Lung (tissue), 12 donors: ENCODE data around the gene TEKT1. TPM values are rescaled to one million over a fixed set of nuclear protein-coding genes. Genes with fewer than 3 reads are reported as not detected.

Experiments
- ATAC-seq: fragments of 200-7000 bp; cut with Tn5 transposase; one replicate; pipeline ENCODE4 v1.9.1; 2020; ENCODE audit warnings: moderate number of reproducible peaks; ENCODE audit not compliant: insufficient read depth, low FRiP score
- DNase-seq, 3 donors: peaks; one replicate each; pipeline ENCODE4 v3.0.0-alpha.2; 2013 to 2017
- H3K27ac ChIP-seq, 2 donors: one replicate each; pipeline ENCODE4 v1.5.1; 2013; ENCODE audit warnings: mild to moderate bottlenecking in 2 of 2, moderate library complexity in 2 of 2, control low read depth in 1 of 2, inconsistent platforms in 1 of 2, low read depth in 1 of 2, low read length in 1 of 2
- H3K27me3 ChIP-seq, 3 donors: one replicate each; pipeline ENCODE4 v1.5.1; 2013; ENCODE audit warnings: low read length in 2 of 3; ENCODE audit not compliant: control insufficient read depth in 3 of 3, insufficient read depth in 3 of 3
- H3K36me3 ChIP-seq, 4 donors: one replicate each; pipeline ENCODE4 v1.5.1; 2013; ENCODE audit warnings: low read length in 4 of 4, mild to moderate bottlenecking in 1 of 4, moderate library complexity in 1 of 4; ENCODE audit not compliant: control insufficient read depth in 4 of 4, insufficient read depth in 4 of 4
- H3K4me1 ChIP-seq, 5 donors: one replicate each; pipeline ENCODE4 v1.5.1; 2013; ENCODE audit warnings: low read length in 5 of 5, mild to moderate bottlenecking in 2 of 5, moderate library complexity in 1 of 5; ENCODE audit not compliant: control insufficient read depth in 5 of 5, insufficient read depth in 5 of 5
- H3K4me3 ChIP-seq: one replicate; pipeline ENCODE4 v1.5.1; 2013; ENCODE audit warnings: mild to moderate bottlenecking, control low read depth, moderate library complexity
- H3K9ac ChIP-seq, 2 donors: one replicate each; pipeline ENCODE4 v1.5.1; 2013; ENCODE audit warnings: low read length in 2 of 2, control low read depth in 1 of 2; ENCODE audit not compliant: insufficient read depth in 1 of 2
- H3K9me3 ChIP-seq, 4 donors: one replicate each; pipeline ENCODE4 v1.5.1; 2013; ENCODE audit warnings: low read length in 3 of 4, mild to moderate bottlenecking in 1 of 4, moderate library complexity in 1 of 4; ENCODE audit not compliant: control insufficient read depth in 4 of 4, insufficient read depth in 3 of 4
- CTCF ChIP-seq: IDR thresholded peaks from 2 replicates; pipeline ENCODE4 v1.5.1; 2012; ENCODE audit warnings: mild to moderate bottlenecking; ENCODE audit errors: control extremely low read depth, extremely low read depth
- WGBS, 2 donors: extraction: QIAGEN DNeasy Blood & Tissue Kit; methylation state at CpG; one replicate each; pipeline ENCODE4 v1.1.7; 2013; 5-methylcytosine and 5-hydroxymethylcytosine counted together
- polyA plus RNA-seq, 2 donors: library from polyadenylated mRNA; stranded (reverse); fragments of 200-250 nt; gene quantifications; one replicate each; pipeline ENCODE4 v1.2.1, GENCODE V29; 2013
- total RNA-seq, 2 donors: library from RNA; depleted of rRNA in 1 of 2; stranded (reverse); fragments of >200 nt in 1 of 2; gene quantifications; one replicate each; pipeline ENCODE4 v1.2.1, GENCODE V29; 2014 to 2021
- donor health status: control.
- donor health status: control.
- donor health status: Bipolar disorder and iron deficiency.
- donor health status: healthy.
- donor health status: DM: yes; HTN: yes; CAD: no.

Gene TEKT1
- total and polyA plus RNA-seq, 4 donors: 9.3 to 24.8 (median 14.9) TPM

DNA sequence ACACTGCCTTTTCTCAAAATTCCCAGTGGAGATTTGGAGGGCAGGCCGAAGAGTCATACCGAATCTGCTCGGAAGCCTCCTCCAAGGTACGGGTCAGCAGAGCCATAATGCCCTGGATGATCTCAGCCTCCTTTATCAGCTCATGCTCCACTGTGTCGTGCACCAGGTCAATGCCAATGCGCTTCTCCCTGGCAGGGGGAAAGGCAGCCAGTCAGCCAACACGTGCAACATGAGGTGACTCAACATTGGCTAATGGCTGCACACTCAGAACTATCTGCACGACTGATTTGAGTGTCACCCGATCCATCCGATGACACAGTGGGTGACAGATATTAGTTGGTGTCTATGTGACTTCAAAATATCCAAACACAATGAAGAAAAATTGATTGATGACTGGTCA, 15.8 kb downstream of the TEKT1 start:
- no peaks in the 10 kb centered on the region for H3K4me1 ChIP-seq
- H3K27me3 ChIP-seq: peaks cover 0 to 3% (median 2%) of the 10 kb centered on the region in 3 donors
- H3K36me3 ChIP-seq: no peaks in the 10 kb centered on the region
- TF ChIP-seq CTCF: no peak
- 88 to 89% methylated on average over 10 of the region's 10 CpGs for WGBS, 2 donors
- H3K9ac ChIP-seq: no peak overlapping the region
- H3K4me3 ChIP-seq: no peak overlapping the region
- no peak overlapping the region for H3K27ac ChIP-seq
- peaks cover 0 to 3% (median under 1%) of the 10 kb centered on the region in 4 donors for H3K9me3 ChIP-seq
- no peak for ATAC-seq
- DNase-seq: no peak

GRCh38 chr17:6812295-6812694, 19.2 kb downstream of the TEKT1 start:
- no peak for DNase-seq
- Histone ChIP-seq H3K27ac (no peak overlapping the region), H3K4me1 (no peaks in the 10 kb centered on the region), H3K36me3 (no peaks in the 10 kb centered on the region), H3K9me3 (peaks cover 0 to 3% (median 0%) of the 10 kb centered on the region in 4 donors), H3K9ac (no peak overlapping the region), H3K27me3 (peaks cover 0 to 2% (median 0%) of the 10 kb centered on the region in 3 donors), H3K4me3 (no peak overlapping the region)
- 70 to 74% methylated on average over 9 of the region's 9 CpGs for WGBS, 2 donors
- no peak for TF ChIP-seq CTCF
- no peak for ATAC-seq

GRCh38 chr17:6811510-6811909, 20.0 kb downstream of the TEKT1 start:
- 88 to 92% methylated on average over 9 of the region's 9 CpGs for WGBS, 2 donors
- no peaks in the 10 kb centered on the region for H3K4me1 ChIP-seq
- H3K36me3 ChIP-seq: no peaks in the 10 kb centered on the region
- peaks cover 0 to 3% (median 0%) of the 10 kb centered on the region in 4 donors for H3K9me3 ChIP-seq
- no peak for TF ChIP-seq CTCF
- H3K4me3 ChIP-seq: no peak overlapping the region
- peaks cover 0 to 2% (median 0%) of the 10 kb centered on the region in 3 donors for H3K27me3 ChIP-seq
- no peak overlapping the region for H3K9ac ChIP-seq
- ATAC-seq: no peak
- no peak for DNase-seq
- no peak overlapping the region for H3K27ac ChIP-seq

- no peak overlapping the region for H3K4me3 ChIP-seq
- H3K27ac ChIP-seq: no peak overlapping the region
- H3K4me1 ChIP-seq: no peaks in the 10 kb centered on the region
- 85 to 90% methylated on average over 13 of the region's 13 CpGs for WGBS, 2 donors
- H3K27me3 ChIP-seq: no peaks in the 10 kb centered on the region
- no peak for TF ChIP-seq CTCF
- H3K9me3 ChIP-seq: no peaks in the 10 kb centered on the region
- no peaks in the 10 kb centered on the region for H3K36me3 ChIP-seq
- H3K9ac ChIP-seq: no peak overlapping the region
- DNase-seq (no peak), ATAC-seq (no peak)
These were observed 31.0 kb downstream of the TEKT1 start for GRCh38 chr17:6800422-6801027.
